GM13976 (cell line): ENCODE results near the gene ITPR2.
"Not testable (repeated sequence)": the region's sequence is repeated elsewhere in the genome, so short reads cannot be mapped to it uniquely, and the experiment has no call there.

ENCODE experiments used
- DNase-seq: peaks from one replicate; pipeline ENCODE4 v3.0.0; 2012; ENCODE audit warnings: low spot score
- CTCF ChIP-seq: IDR thresholded peaks from 2 replicates; pipeline ENCODE4 v1.5.1; 2012; ENCODE audit warnings: borderline replicate concordance, mild to moderate bottlenecking; ENCODE audit not compliant: insufficient read depth; ENCODE audit errors: extremely low read depth, missing control alignments, control extremely low read depth
- in situ Hi-C: fragments of 300-500 bp; cut with MboI; formaldehyde crosslinking; loops from one replicate; pipeline ENCODE4 v1.12.0; 2022; ENCODE audit warnings: low sequenced_read_pairs, mixed read lengths, inconsistent platforms; ENCODE audit not compliant: unreplicated experiment

Gene ITPR2

DNA sequence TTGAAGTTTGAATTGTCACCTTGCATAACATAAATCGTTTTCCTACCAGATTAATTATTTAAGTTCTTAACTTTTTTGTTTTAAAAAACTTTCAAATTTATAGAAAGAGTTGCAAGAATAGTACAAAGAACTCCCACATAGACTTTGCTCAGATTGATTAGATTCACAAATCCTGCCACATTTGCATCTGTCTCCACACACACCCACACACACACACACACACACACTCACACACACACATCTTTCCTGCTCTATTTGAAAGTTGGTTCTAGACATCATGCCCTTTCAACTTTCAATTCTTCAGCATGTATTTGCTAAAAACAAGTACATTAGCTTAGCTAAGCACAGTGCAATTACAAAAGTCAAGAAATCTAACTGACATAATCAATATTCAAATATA is 184.0 kb downstream of the ITPR2 start:
- no peak for DNase-seq
- in situ Hi-C loops, result no loop called here
- TF ChIP-seq CTCF, result no peak

DNA sequence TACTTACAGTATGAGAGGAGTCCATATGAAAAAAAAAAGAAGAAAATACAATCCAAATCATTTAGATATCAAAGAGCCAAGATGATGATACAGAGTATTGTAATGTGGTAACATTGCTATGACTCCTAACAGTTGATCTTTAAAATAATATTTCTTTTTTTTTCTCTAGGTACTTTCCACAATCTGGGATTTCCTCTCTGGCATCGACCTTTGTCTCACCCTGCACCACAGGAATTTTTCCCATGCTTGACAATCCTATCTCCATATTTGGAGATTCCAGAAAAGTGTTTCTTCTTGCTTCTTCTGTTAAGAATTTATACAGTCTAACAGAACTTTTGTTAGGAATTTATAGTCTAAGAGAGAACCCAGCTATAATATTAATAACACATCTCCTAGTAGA is 184.4 kb downstream of the ITPR2 start:
- in situ Hi-C loops, result no loop called here
- no peak for DNase-seq
- TF ChIP-seq CTCF, result no peak

- no peak for DNase-seq
- in situ Hi-C loops, result no loop called here
- TF ChIP-seq CTCF, result no peak
These were observed 184.9 kb downstream of the ITPR2 start for GRCh38 chr12:26648066-26648465.

- in situ Hi-C loops, result no loop called here
- no peak for DNase-seq
- no peak for TF ChIP-seq CTCF
These were observed 185.9 kb downstream of the ITPR2 start for GRCh38 chr12:26647088-26647487.

GRCh38 chr12:26646571-26646970 is 186.4 kb downstream of the ITPR2 start:
- no peak for TF ChIP-seq CTCF
- DNase-seq, result no peak
- in situ Hi-C loops, result no loop called here

DNA sequence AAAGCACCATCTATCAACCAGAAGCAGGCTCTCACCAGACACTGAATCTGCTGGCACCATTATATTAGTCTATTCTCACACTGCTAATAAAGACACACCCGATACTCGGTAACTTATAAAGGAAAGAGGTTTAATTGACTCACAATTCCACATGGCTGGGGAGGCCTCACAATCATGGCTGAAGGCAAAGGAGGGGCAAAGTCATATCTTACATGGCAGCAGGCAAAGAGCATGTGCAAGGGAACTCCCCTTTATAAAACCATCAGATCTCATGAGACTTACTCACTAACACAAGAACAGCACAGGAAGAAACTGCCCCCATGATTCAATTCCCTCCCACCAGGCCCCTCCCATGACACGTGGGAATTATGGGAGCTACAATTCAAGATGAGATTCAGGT is 188.6 kb downstream of the ITPR2 start:
- DNase-seq, in situ Hi-C loops: not testable (repeated sequence)

- in situ Hi-C loops, result no loop called here
- DNase-seq, result no peak
- no peak for TF ChIP-seq CTCF
These were observed 189.3 kb downstream of the ITPR2 start for GRCh38 chr12:26643532-26644315.
